Right cardiac atrium (tissue), 5 donors: ENCODE measurements around the gene SMTN. TPM values are rescaled to one million over a fixed set of nuclear protein-coding genes. Genes with fewer than 3 reads are reported as not detected.
"Not testable (repeated sequence)": the region's sequence is repeated elsewhere in the genome, so short reads cannot be mapped to it uniquely, and the experiment has no call there.

Experiments used
- ATAC-seq, 2 donors: fragments of 200-7000 bp; cut with Tn5 transposase; one replicate each; pipeline versions ENCODE4 v1.8.0 to v1.9.1; 2020; ENCODE audit warnings: moderate library complexity in 2 of 2, mild to moderate bottlenecking in 1 of 2
- DNase-seq, 3 donors: peaks; one replicate each; pipeline ENCODE4 v3.0.0-alpha.2; 2020
- H3K27ac ChIP-seq: one replicate; pipeline ENCODE4 v1.5.1; 2013; ENCODE audit warnings: mild to moderate bottlenecking, low read length, control low read depth, moderate library complexity
- H3K27me3 ChIP-seq: one replicate; pipeline ENCODE4 v1.6.1; 2013; ENCODE audit not compliant: control insufficient read depth, insufficient read depth
- H3K4me1 ChIP-seq: one replicate; pipeline ENCODE4 v1.6.1; 2013; ENCODE audit warnings: low read length; ENCODE audit not compliant: control insufficient read depth, insufficient read depth
- H3K4me3 ChIP-seq: one replicate; pipeline ENCODE4 v1.5.1; 2013; ENCODE audit warnings: low read length, control low read depth
- H3K9me3 ChIP-seq: one replicate; pipeline ENCODE4 v1.6.1; 2013; ENCODE audit warnings: low read length; ENCODE audit not compliant: control insufficient read depth
- WGBS: extraction: QIAGEN DNeasy Blood & Tissue Kit; methylation state at CpG from one replicate; pipeline ENCODE4 v1.1.7; 2013; 5-methylcytosine and 5-hydroxymethylcytosine counted together
- intact Hi-C, 4 donors: fragments of 100-400 bp; cut with DNase I; formaldehyde crosslinking; loops; one replicate each; pipeline versions ENCODE4 v1.11.0 to v1.14.0; 2022 to 2023
- polyA plus RNA-seq: library from polyadenylated mRNA; stranded (reverse); fragments of 200-250 nt; gene quantifications from one replicate; pipeline ENCODE4 v1.2.3, GENCODE V29; 2013
- total RNA-seq, 4 donors: library from RNA; stranded (reverse); fragmentation: NEBNext Ultra II Directional; extraction: Animal tissue kit (Norgen Biotek cat#: 25700); gene quantifications; one replicate each; pipeline ENCODE4 v1.2.1, GENCODE V29; 2021
- donor health status: healthy with polysubstance abuse.
- donor health status: DM: no; HTN: yes; CAD: no.
- donor health status: DM: no; HTN: no; CAD: no.
- donor health status: DM: no; HTN: yes; CAD: no; lungs with severe emphysema.
- donor health status: DM: yes; HTN: yes; CAD: no.

SMTN gene
- total and polyA plus RNA-seq, 5 donors = 156 to 233 (median 211) TPM

- H3K4me3 ChIP-seq, H3K27ac ChIP-seq, H3K4me1 ChIP-seq, ATAC-seq, DNase-seq, H3K27me3 ChIP-seq, intact Hi-C loops, H3K9me3 ChIP-seq: not testable (repeated sequence)
- 69% methylated on average over 9 of the region's 9 CpGs for WGBS
These were observed 8.0 kb upstream of the SMTN start for GRCh38 chr22:31073125-31073524.

- H3K9me3 ChIP-seq, intact Hi-C loops, H3K27me3 ChIP-seq, H3K4me1 ChIP-seq, ATAC-seq, H3K27ac ChIP-seq, H3K4me3 ChIP-seq, DNase-seq: not testable (repeated sequence)
- WGBS = 61% methylated on average over 5 of the region's 5 CpGs
These were observed 7.5 kb upstream of the SMTN start for GRCh38 chr22:31073545-31074145.

- intact Hi-C loops = no loop called here
- DNase-seq = peak; percentile 96 to 97 (median 97)
- Histone ChIP-seq H3K4me3 (no peak overlapping the region), H3K27me3 (no peaks in the 10 kb centered on the region), H3K27ac (peak overlapping the region; percentile 76), H3K9me3 (no peaks in the 10 kb centered on the region), H3K4me1 (peaks cover 2% of the 10 kb centered on the region)
- peak; percentile 90 to 93 for ATAC-seq
- 41% methylated on average over 15 of the region's 15 CpGs for WGBS
These were observed 5.2 kb upstream of the SMTN start for GRCh38 chr22:31075961-31076360.

- ATAC-seq = no peak
- intact Hi-C loops = no loop called here
- DNase-seq = peak in 1 of 3 donors; percentile 36
- H3K27ac ChIP-seq = no peak overlapping the region
- peaks cover 4% of the 10 kb centered on the region for H3K4me1 ChIP-seq
- 98% methylated on average over 6 of the region's 6 CpGs for WGBS
- H3K9me3 ChIP-seq = no peaks in the 10 kb centered on the region
- H3K4me3 ChIP-seq = no peak overlapping the region
- no peaks in the 10 kb centered on the region for H3K27me3 ChIP-seq
These were observed 3.4 kb upstream of the SMTN start for GRCh38 chr22:31077681-31078080.

- DNase-seq = peak in 1 of 3 donors; percentile 35
- 93% methylated on average over 2 of the region's 2 CpGs for WGBS
- H3K9me3 ChIP-seq, ATAC-seq, intact Hi-C loops, H3K4me3 ChIP-seq, H3K4me1 ChIP-seq, H3K27ac ChIP-seq, H3K27me3 ChIP-seq: not testable (repeated sequence)
These were observed 2.7 kb upstream of the SMTN start for GRCh38 chr22:31078389-31078788.

- H3K4me1 ChIP-seq = peaks cover 7% of the 10 kb centered on the region
- intact Hi-C loops = no loop called here
- H3K27ac ChIP-seq = no peak overlapping the region
- H3K27me3 ChIP-seq = no peaks in the 10 kb centered on the region
- no peaks in the 10 kb centered on the region for H3K9me3 ChIP-seq
- WGBS = 91% methylated on average over 12 of the region's 12 CpGs
- H3K4me3 ChIP-seq = no peak overlapping the region
- peak in 1 of 3 donors; percentile 43 for DNase-seq
- no peak for ATAC-seq
These were observed 1.9 kb upstream of the SMTN start for GRCh38 chr22:31079095-31079642.

GRCh38 chr22:31080164-31080847, 812 bp upstream of the SMTN start:
- DNase-seq (peak in 1 of 3 donors; percentile 45), ATAC-seq (no peak)
- H3K9me3 ChIP-seq = no peaks in the 10 kb centered on the region
- intact Hi-C loops = loop anchor here (5.0 to 10.0 kb wide), 4 partner anchors 113 to 154 kb away; partner anchors contain the start of genes MORC2 (in 3 of the 4) and TUG1 (in 3 of the 4)
- peak overlapping the region; percentile 74 for H3K4me3 ChIP-seq
- H3K4me1 ChIP-seq = peaks cover 7% of the 10 kb centered on the region
- no peaks in the 10 kb centered on the region for H3K27me3 ChIP-seq
- WGBS = 29% methylated on average over 5 of the region's 5 CpGs
- peak overlapping the region; percentile 82 for H3K27ac ChIP-seq

- 30% methylated on average over 6 of the region's 6 CpGs for WGBS
- intact Hi-C loops = loop anchor here (5.0 to 10.0 kb wide), 4 partner anchors 115 to 153 kb away; partner anchors contain the start of genes MORC2 (in 3 of the 4) and TUG1 (in 3 of the 4)
- H3K4me1 ChIP-seq = peaks cover 7% of the 10 kb centered on the region
- ATAC-seq (no peak), DNase-seq (peak in 2 of 3 donors; percentile 29 to 51)
- no peaks in the 10 kb centered on the region for H3K9me3 ChIP-seq
- H3K27ac ChIP-seq = peak overlapping the region; percentile 71
- H3K27me3 ChIP-seq = no peaks in the 10 kb centered on the region
- H3K4me3 ChIP-seq = peak overlapping the region; percentile 74
These were observed 966 bp downstream of the SMTN start for GRCh38 chr22:31081963-31082605.

- DNase-seq = peak; percentile 83 to 89 (median 88)
- 55% methylated on average over 11 of the region's 11 CpGs for WGBS
- Histone ChIP-seq H3K9me3 (no peaks in the 10 kb centered on the region), H3K27ac (peak overlapping the region; percentile 71), H3K4me3 (peak overlapping the region; percentile 74), H3K4me1 (peaks cover 7% of the 10 kb centered on the region), H3K27me3 (no peaks in the 10 kb centered on the region)
- ATAC-seq = peak; percentile 1 to 28
- intact Hi-C loops = loop anchor here (5.0 to 10.0 kb wide), 4 partner anchors 115 to 152 kb away; partner anchors contain the start of genes MORC2 (in 3 of the 4) and TUG1 (in 3 of the 4)
These were observed 1.7 kb downstream of the SMTN start for GRCh38 chr22:31082606-31083376.

GRCh38 chr22:31083377-31083768, 2.3 kb downstream of the SMTN start:
- DNase-seq (peak in 2 of 3 donors; percentile 59), ATAC-seq (no peak)
- WGBS = 49% methylated on average over 3 of the region's 3 CpGs
- Histone ChIP-seq H3K4me1 (peaks cover 7% of the 10 kb centered on the region), H3K27me3 (no peaks in the 10 kb centered on the region), H3K4me3 (peak overlapping the region; percentile 74), H3K9me3 (no peaks in the 10 kb centered on the region), H3K27ac (peak overlapping the region; percentile 82)
- intact Hi-C loops = loop anchor here (5.0 to 10.0 kb wide), 4 partner anchors 116 to 151 kb away; partner anchors contain the start of genes MORC2 (in 3 of the 4) and TUG1 (in 3 of the 4)
